ENCODE results near the gene CDC14C.

CDC14C gene

GRCh38 chr7:48976253-48976652, 51.9 kb downstream of the CDC14C start:
- TF ChIP-seq EZH2 (IDR thresholded peaks at IDR 0.05; ENCODE audit: borderline replicate concordance, low read length), result no peak
- no peak for TF ChIP-seq CTCF (IDR thresholded peaks at IDR 0.05; ENCODE audit: low read length)

GRCh38 chr7:48976850-48977249, 52.5 kb downstream of the CDC14C start:
- Histone ChIP-seq H3K4me2 (ENCODE audit: low read length) (no peak overlapping the region), H3K36me3 (ENCODE audit: insufficient read depth, low read length) (no peaks in the 10 kb centered on the region), H3K27me3 (ENCODE audit: insufficient read depth, low read length) (no peaks in the 10 kb centered on the region)

More at GRCh38 chr7:48976253-48976652, 51.9 kb downstream of the CDC14C start:
- no peak overlapping the region for H3K9ac ChIP-seq (ENCODE audit: low read length)
- no peaks in the 10 kb centered on the region for H3K9me3 ChIP-seq (ENCODE audit: low read length)
- H3K27me3 ChIP-seq (ENCODE audit: insufficient read depth, low read length), result no peaks in the 10 kb centered on the region
- H4K20me1 ChIP-seq (ENCODE audit: insufficient read depth, low read length), result no peaks in the 10 kb centered on the region
- H3K4me2 ChIP-seq (ENCODE audit: low read length), result no peak overlapping the region
- H3K79me2 ChIP-seq (ENCODE audit: insufficient read depth, low read length), result no peaks in the 10 kb centered on the region
- no peak overlapping the region for H3K4me3 ChIP-seq (ENCODE audit: low read depth, low read length, poor library complexity, severe bottlenecking)
- no peaks in the 10 kb centered on the region for H3K9me2 ChIP-seq (ENCODE audit: low read depth, low read length)
- H3K4me1 ChIP-seq (ENCODE audit: insufficient read depth, low read length, severe bottlenecking), result no peaks in the 10 kb centered on the region
- H2AFZ ChIP-seq (ENCODE audit: low read length), result no peak overlapping the region
- H3K27ac ChIP-seq (ENCODE audit: low read depth, low read length, poor library complexity, severe bottlenecking), result no peak overlapping the region
- no peaks in the 10 kb centered on the region for H3F3A ChIP-seq (ENCODE audit: insufficient read depth, low read length)
- no peaks in the 10 kb centered on the region for H3K36me3 ChIP-seq (ENCODE audit: insufficient read depth, low read length)

More at GRCh38 chr7:48976850-48977249, 52.5 kb downstream of the CDC14C start:
- Histone ChIP-seq H3K4me3 (ENCODE audit: low read depth, low read length, poor library complexity, severe bottlenecking) (no peak overlapping the region), H3K27ac (ENCODE audit: low read depth, low read length, poor library complexity, severe bottlenecking) (no peak overlapping the region), H3F3A (ENCODE audit: insufficient read depth, low read length) (no peaks in the 10 kb centered on the region), H4K20me1 (ENCODE audit: insufficient read depth, low read length) (no peaks in the 10 kb centered on the region), H3K9me3 (ENCODE audit: low read length) (no peaks in the 10 kb centered on the region), H3K9me2 (ENCODE audit: low read depth, low read length) (no peaks in the 10 kb centered on the region), H3K4me1 (ENCODE audit: insufficient read depth, low read length, severe bottlenecking) (no peaks in the 10 kb centered on the region), H2AFZ (ENCODE audit: low read length) (no peak overlapping the region), H3K79me2 (ENCODE audit: insufficient read depth, low read length) (no peaks in the 10 kb centered on the region), H3K9ac (ENCODE audit: low read length) (no peak overlapping the region)
- no peak for TF ChIP-seq EZH2 (IDR thresholded peaks at IDR 0.05; ENCODE audit: borderline replicate concordance, low read length)
- TF ChIP-seq CTCF (IDR thresholded peaks at IDR 0.05; ENCODE audit: low read length), result no peak

Measured in OCI-LY1 (cell line).